Measurements from ENCODE around the gene BCAS3.

Gene BCAS3

GRCh38 chr17:61369751-61370150, 692.1 kb downstream of the BCAS3 start:
- no peaks in the 10 kb centered on the region for H3K27me3 ChIP-seq (ENCODE audit: control insufficient read depth in 1 of 2, insufficient read depth in 2 of 2, low read length in 2 of 2)
- no peak overlapping the region for H3K27ac ChIP-seq (ENCODE audit: low read length)
- H3K4me1 ChIP-seq (ENCODE audit: control insufficient read depth, insufficient read depth, low read length) = no peaks in the 10 kb centered on the region
- no peak overlapping the region for H3K9ac ChIP-seq (ENCODE audit: low read length in 2 of 2)
- no peaks in the 10 kb centered on the region for H3K9me3 ChIP-seq (ENCODE audit: control insufficient read depth in 2 of 2, low read length in 2 of 2)
- peaks cover 0 to 4% of the 10 kb centered on the region in 2 donors for H3K36me3 ChIP-seq (ENCODE audit: control insufficient read depth in 2 of 2, insufficient read depth in 2 of 2, low read length in 2 of 2)
- H3K4me3 ChIP-seq (ENCODE audit: low read length in 2 of 2) = no peak overlapping the region

- Histone ChIP-seq H3K9me3 (ENCODE audit: control insufficient read depth in 2 of 2, low read length in 2 of 2) (no peaks in the 10 kb centered on the region), H3K27ac (ENCODE audit: low read length) (no peak overlapping the region), H3K4me1 (ENCODE audit: control insufficient read depth, insufficient read depth, low read length) (no peaks in the 10 kb centered on the region), H3K27me3 (ENCODE audit: control insufficient read depth in 1 of 2, insufficient read depth in 2 of 2, low read length in 2 of 2) (no peaks in the 10 kb centered on the region), H3K4me3 (ENCODE audit: low read length in 2 of 2) (no peak overlapping the region), H3K9ac (ENCODE audit: low read length in 2 of 2) (no peak overlapping the region), H3K36me3 (ENCODE audit: control insufficient read depth in 2 of 2, insufficient read depth in 2 of 2, low read length in 2 of 2) (peaks cover 0 to 4% of the 10 kb centered on the region in 2 donors)
Observed at GRCh38 chr17:61371179-61371578, 693.5 kb downstream of the BCAS3 start.

GRCh38 chr17:61371606-61372005, 694.0 kb downstream of the BCAS3 start:
- no peak overlapping the region for H3K9ac ChIP-seq (ENCODE audit: low read length in 2 of 2)
- no peaks in the 10 kb centered on the region for H3K27me3 ChIP-seq (ENCODE audit: control insufficient read depth in 1 of 2, insufficient read depth in 2 of 2, low read length in 2 of 2)
- peaks cover 0 to 4% of the 10 kb centered on the region in 2 donors for H3K36me3 ChIP-seq (ENCODE audit: control insufficient read depth in 2 of 2, insufficient read depth in 2 of 2, low read length in 2 of 2)
- H3K27ac ChIP-seq (ENCODE audit: low read length) = no peak overlapping the region
- H3K4me1 ChIP-seq (ENCODE audit: control insufficient read depth, insufficient read depth, low read length) = no peaks in the 10 kb centered on the region
- no peak overlapping the region for H3K4me3 ChIP-seq (ENCODE audit: low read length in 2 of 2)
- H3K9me3 ChIP-seq (ENCODE audit: control insufficient read depth in 2 of 2, low read length in 2 of 2) = no peaks in the 10 kb centered on the region

- no peak overlapping the region for H3K9ac ChIP-seq (ENCODE audit: low read length in 2 of 2)
- no peak overlapping the region for H3K4me3 ChIP-seq (ENCODE audit: low read length in 2 of 2)
- no peak overlapping the region for H3K27ac ChIP-seq (ENCODE audit: low read length)
- peaks cover 0 to 4% of the 10 kb centered on the region in 2 donors for H3K36me3 ChIP-seq (ENCODE audit: control insufficient read depth in 2 of 2, insufficient read depth in 2 of 2, low read length in 2 of 2)
- H3K9me3 ChIP-seq (ENCODE audit: control insufficient read depth in 2 of 2, low read length in 2 of 2) = no peaks in the 10 kb centered on the region
- no peaks in the 10 kb centered on the region for H3K4me1 ChIP-seq (ENCODE audit: control insufficient read depth, insufficient read depth, low read length)
- H3K27me3 ChIP-seq (ENCODE audit: control insufficient read depth in 1 of 2, insufficient read depth in 2 of 2, low read length in 2 of 2) = no peaks in the 10 kb centered on the region
Observed at GRCh38 chr17:61372436-61372835, 694.8 kb downstream of the BCAS3 start.

GRCh38 chr17:61376931-61377838, 699.5 kb downstream of the BCAS3 start:
- Histone ChIP-seq H3K4me3 (ENCODE audit: low read length in 2 of 2) (no peak overlapping the region), H3K4me1 (ENCODE audit: control insufficient read depth, insufficient read depth, low read length) (peaks cover 3% of the 10 kb centered on the region), H3K27ac (ENCODE audit: low read length) (no peak overlapping the region), H3K27me3 (ENCODE audit: control insufficient read depth in 1 of 2, insufficient read depth in 2 of 2, low read length in 2 of 2) (no peaks in the 10 kb centered on the region), H3K36me3 (ENCODE audit: control insufficient read depth in 2 of 2, insufficient read depth in 2 of 2, low read length in 2 of 2) (no peaks in the 10 kb centered on the region), H3K9ac (ENCODE audit: low read length in 2 of 2) (no peak overlapping the region), H3K9me3 (ENCODE audit: control insufficient read depth in 2 of 2, low read length in 2 of 2) (no peaks in the 10 kb centered on the region)

GRCh38 chr17:61378658-61379456, 701.2 kb downstream of the BCAS3 start:
- Histone ChIP-seq H3K9me3 (ENCODE audit: control insufficient read depth in 2 of 2, low read length in 2 of 2) (no peaks in the 10 kb centered on the region), H3K36me3 (ENCODE audit: control insufficient read depth in 2 of 2, insufficient read depth in 2 of 2, low read length in 2 of 2) (no peaks in the 10 kb centered on the region), H3K4me1 (ENCODE audit: control insufficient read depth, insufficient read depth, low read length) (peaks cover 3% of the 10 kb centered on the region), H3K27me3 (ENCODE audit: control insufficient read depth in 1 of 2, insufficient read depth in 2 of 2, low read length in 2 of 2) (no peaks in the 10 kb centered on the region), H3K4me3 (ENCODE audit: low read length in 2 of 2) (no peak overlapping the region), H3K27ac (ENCODE audit: low read length) (peak overlapping the region; percentile 11), H3K9ac (ENCODE audit: low read length in 2 of 2) (no peak overlapping the region)

GRCh38 chr17:61379457-61380216, 702.0 kb downstream of the BCAS3 start:
- H3K27me3 ChIP-seq (ENCODE audit: control insufficient read depth in 1 of 2, insufficient read depth in 2 of 2, low read length in 2 of 2) = no peaks in the 10 kb centered on the region
- no peaks in the 10 kb centered on the region for H3K36me3 ChIP-seq (ENCODE audit: control insufficient read depth in 2 of 2, insufficient read depth in 2 of 2, low read length in 2 of 2)
- no peak overlapping the region for H3K27ac ChIP-seq (ENCODE audit: low read length)
- H3K4me1 ChIP-seq (ENCODE audit: control insufficient read depth, insufficient read depth, low read length) = peaks cover 3% of the 10 kb centered on the region
- no peak overlapping the region for H3K4me3 ChIP-seq (ENCODE audit: low read length in 2 of 2)
- no peak overlapping the region for H3K9ac ChIP-seq (ENCODE audit: low read length in 2 of 2)
- H3K9me3 ChIP-seq (ENCODE audit: control insufficient read depth in 2 of 2, low read length in 2 of 2) = no peaks in the 10 kb centered on the region

GRCh38 chr17:61380217-61380835, 702.7 kb downstream of the BCAS3 start:
- peaks cover 3% of the 10 kb centered on the region for H3K4me1 ChIP-seq (ENCODE audit: control insufficient read depth, insufficient read depth, low read length)
- H3K27me3 ChIP-seq (ENCODE audit: control insufficient read depth in 1 of 2, insufficient read depth in 2 of 2, low read length in 2 of 2) = no peaks in the 10 kb centered on the region
- H3K4me3 ChIP-seq (ENCODE audit: low read length in 2 of 2) = no peak overlapping the region
- H3K9me3 ChIP-seq (ENCODE audit: control insufficient read depth in 2 of 2, low read length in 2 of 2) = no peaks in the 10 kb centered on the region
- no peak overlapping the region for H3K27ac ChIP-seq (ENCODE audit: low read length)
- H3K9ac ChIP-seq (ENCODE audit: low read length in 2 of 2) = no peak overlapping the region
- no peaks in the 10 kb centered on the region for H3K36me3 ChIP-seq (ENCODE audit: control insufficient read depth in 2 of 2, insufficient read depth in 2 of 2, low read length in 2 of 2)

- H3K9ac ChIP-seq (ENCODE audit: low read length in 2 of 2) = no peak overlapping the region
- peaks cover 3% of the 10 kb centered on the region for H3K4me1 ChIP-seq (ENCODE audit: control insufficient read depth, insufficient read depth, low read length)
- H3K36me3 ChIP-seq (ENCODE audit: control insufficient read depth in 2 of 2, insufficient read depth in 2 of 2, low read length in 2 of 2) = no peaks in the 10 kb centered on the region
- H3K4me3 ChIP-seq (ENCODE audit: low read length in 2 of 2) = no peak overlapping the region
- H3K9me3 ChIP-seq (ENCODE audit: control insufficient read depth in 2 of 2, low read length in 2 of 2) = no peaks in the 10 kb centered on the region
- H3K27me3 ChIP-seq (ENCODE audit: control insufficient read depth in 1 of 2, insufficient read depth in 2 of 2, low read length in 2 of 2) = no peaks in the 10 kb centered on the region
- H3K27ac ChIP-seq (ENCODE audit: low read length) = no peak overlapping the region
Observed at GRCh38 chr17:61380836-61381525, 703.3 kb downstream of the BCAS3 start.

GRCh38 chr17:61381537-61381936, 703.9 kb downstream of the BCAS3 start:
- H3K4me1 ChIP-seq (ENCODE audit: control insufficient read depth, insufficient read depth, low read length) = peaks cover 3% of the 10 kb centered on the region
- H3K9me3 ChIP-seq (ENCODE audit: control insufficient read depth in 2 of 2, low read length in 2 of 2) = no peaks in the 10 kb centered on the region
- H3K27me3 ChIP-seq (ENCODE audit: control insufficient read depth in 1 of 2, insufficient read depth in 2 of 2, low read length in 2 of 2) = no peaks in the 10 kb centered on the region
- no peak overlapping the region for H3K4me3 ChIP-seq (ENCODE audit: low read length in 2 of 2)
- H3K36me3 ChIP-seq (ENCODE audit: control insufficient read depth in 2 of 2, insufficient read depth in 2 of 2, low read length in 2 of 2) = no peaks in the 10 kb centered on the region
- no peak overlapping the region for H3K27ac ChIP-seq (ENCODE audit: low read length)
- H3K9ac ChIP-seq (ENCODE audit: low read length in 2 of 2) = no peak overlapping the region
